Activated naive CD4-positive, alpha-beta T cell treated with anti-CD3 and anti-CD28 coated beads for 36 hours (primary cell): Measurements from ENCODE around the gene NBR1. TPM values are rescaled to one million over a fixed set of nuclear protein-coding genes. Genes with fewer than 3 reads are reported as not detected.
"Not testable (repeated sequence)": the region's sequence is repeated elsewhere in the genome, so short reads cannot be mapped to it uniquely, and the experiment has no call there.

Experiments
- CTCF ChIA-PET: fragments of 350-600 bp; sonication (Branson Sonifier 250); formaldehyde crosslinking; loops from one replicate; lab custom pipeline; 2021; ENCODE audit warnings: antibody characterized with exemption; lab: Charles Lee
- DNase-seq: peaks from one replicate; pipeline ENCODE4 v3.0.0-alpha.2; 2020
- H3K27ac Mint-ChIP-seq: one replicate; pipeline ENCODE4 v1.8.0; 2021; ENCODE audit warnings: mild to moderate bottlenecking, mixed read lengths
- H3K27me3 Mint-ChIP-seq: one replicate; pipeline ENCODE4 v1.8.0; 2021; ENCODE audit warnings: low read depth, mixed read lengths
- H3K36me3 Mint-ChIP-seq: one replicate; pipeline ENCODE4 v1.8.0; 2021; ENCODE audit warnings: low read depth, mixed read lengths
- H3K4me1 Mint-ChIP-seq: one replicate; pipeline ENCODE4 v1.8.0; 2021; ENCODE audit warnings: low read depth, mixed read lengths
- H3K4me3 Mint-ChIP-seq: one replicate; pipeline ENCODE4 v1.8.0; 2021; ENCODE audit warnings: mild to moderate bottlenecking, moderate library complexity, mixed read lengths
- H3K9me3 Mint-ChIP-seq: one replicate; pipeline ENCODE4 v1.8.0; 2021; ENCODE audit warnings: mixed read lengths
- intact Hi-C: fragments of 100-400 bp; cut with micrococcal nuclease; formaldehyde crosslinking; loops from one replicate; pipeline ENCODE4 v1.15.1; 2023
- total RNA-seq, 2 experiments: library from RNA; stranded (reverse); gene quantifications; one replicate each; pipeline ENCODE4 v1.2.3, GENCODE V29; 2021

The NBR1 gene
- total RNA-seq, 2 experiments from 2014 or later = 62.1 to 66.8 TPM

- intact Hi-C loops, CTCF ChIA-PET, H3K4me3 Mint-ChIP-seq, H3K9me3 Mint-ChIP-seq, H3K4me1 Mint-ChIP-seq, H3K27ac Mint-ChIP-seq, DNase-seq, H3K27me3 Mint-ChIP-seq: not testable (repeated sequence)
- peaks cover 17% of the 10 kb centered on the region for H3K36me3 Mint-ChIP-seq
Measured at GRCh38 chr17:43138531-43138930, 32.5 kb upstream of the NBR1 start.

GRCh38 chr17:43140396-43141332 lies 30.4 kb upstream of the NBR1 start:
- no peak overlapping the region for H3K27ac Mint-ChIP-seq

GRCh38 chr17:43142153-43142552 lies 28.9 kb upstream of the NBR1 start:
- no peaks in the 10 kb centered on the region for H3K4me1 Mint-ChIP-seq
- DNase-seq = no peak
- no peaks in the 10 kb centered on the region for H3K9me3 Mint-ChIP-seq
- intact Hi-C loops = no loop called here
- no peak overlapping the region for H3K27ac Mint-ChIP-seq
- no peak overlapping the region for H3K4me3 Mint-ChIP-seq
- CTCF ChIA-PET = no interaction called here
- H3K36me3 Mint-ChIP-seq = peaks cover 4% of the 10 kb centered on the region
- H3K27me3 Mint-ChIP-seq = no peaks in the 10 kb centered on the region

More at GRCh38 chr17:43140396-43141332, 30.4 kb upstream of the NBR1 start:
- intact Hi-C loops = no loop called here
- H3K36me3 Mint-ChIP-seq = peaks cover 6% of the 10 kb centered on the region
- no peaks in the 10 kb centered on the region for H3K9me3 Mint-ChIP-seq
- CTCF ChIA-PET = interaction anchor here (0.6 kb wide), 1 partner anchor 35 kb away, joined by 3 read pairs; no protein-coding TSS in a partner anchor
- H3K4me1 Mint-ChIP-seq = no peaks in the 10 kb centered on the region
- H3K27me3 Mint-ChIP-seq = no peaks in the 10 kb centered on the region
- no peak overlapping the region for H3K4me3 Mint-ChIP-seq
- DNase-seq = no peak

GRCh38 chr17:43143201-43143600 lies 27.8 kb upstream of the NBR1 start:
- no peak for DNase-seq
- Mint-ChIP-seq H3K9me3 (no peaks in the 10 kb centered on the region), H3K27me3 (no peaks in the 10 kb centered on the region), H3K4me1 (no peaks in the 10 kb centered on the region), H3K4me3 (no peak overlapping the region), H3K27ac (no peak overlapping the region), H3K36me3 (peaks cover 5% of the 10 kb centered on the region)
- intact Hi-C loops = no loop called here
- CTCF ChIA-PET = no interaction called here

- no peak for DNase-seq
- H3K27ac Mint-ChIP-seq = no peak overlapping the region
- CTCF ChIA-PET = no interaction called here
- no peak overlapping the region for H3K4me3 Mint-ChIP-seq
- no peaks in the 10 kb centered on the region for H3K9me3 Mint-ChIP-seq
- intact Hi-C loops = no loop called here
- no peaks in the 10 kb centered on the region for H3K4me1 Mint-ChIP-seq
- peaks cover 8% of the 10 kb centered on the region for H3K36me3 Mint-ChIP-seq
- H3K27me3 Mint-ChIP-seq = no peaks in the 10 kb centered on the region
Measured at GRCh38 chr17:43146649-43147048, 24.4 kb upstream of the NBR1 start.

- Mint-ChIP-seq H3K27ac (no peak overlapping the region), H3K27me3 (no peaks in the 10 kb centered on the region), H3K4me3 (no peak overlapping the region), H3K9me3 (peaks cover 4% of the 10 kb centered on the region), H3K36me3 (peaks cover 14% of the 10 kb centered on the region), H3K4me1 (no peaks in the 10 kb centered on the region)
- CTCF ChIA-PET = interaction anchor here (0.6 kb wide), 1 partner anchor 92 kb away, joined by 3 read pairs; no protein-coding TSS in a partner anchor
- intact Hi-C loops = no loop called here
- DNase-seq = no peak
Measured at GRCh38 chr17:43151880-43152456, 19.0 kb upstream of the NBR1 start.

GRCh38 chr17:43153197-43153835 lies 17.7 kb upstream of the NBR1 start:
- CTCF ChIA-PET = not testable (repeated sequence)

GRCh38 chr17:43155666-43156065 lies 15.3 kb upstream of the NBR1 start:
- no peak overlapping the region for H3K27ac Mint-ChIP-seq
- H3K4me3 Mint-ChIP-seq = no peak overlapping the region
- CTCF ChIA-PET = interaction anchor here (0.6 kb wide), 1 partner anchor 56 kb away, joined by 3 read pairs; the partner anchor contains the start of gene TMEM106A
- H3K36me3 Mint-ChIP-seq = peaks cover 10% of the 10 kb centered on the region
- no peaks in the 10 kb centered on the region for H3K4me1 Mint-ChIP-seq
- H3K9me3 Mint-ChIP-seq = peaks cover 4% of the 10 kb centered on the region
- no peaks in the 10 kb centered on the region for H3K27me3 Mint-ChIP-seq
- intact Hi-C loops = no loop called here
- no peak for DNase-seq

More at GRCh38 chr17:43153197-43153835, 17.7 kb upstream of the NBR1 start:
- intact Hi-C loops, H3K4me1 Mint-ChIP-seq, DNase-seq, H3K27me3 Mint-ChIP-seq, H3K9me3 Mint-ChIP-seq, H3K27ac Mint-ChIP-seq, H3K4me3 Mint-ChIP-seq: not testable (repeated sequence)
- peaks cover 13% of the 10 kb centered on the region for H3K36me3 Mint-ChIP-seq

GRCh38 chr17:43159232-43159631 lies 11.8 kb upstream of the NBR1 start:
- H3K27ac Mint-ChIP-seq, H3K4me3 Mint-ChIP-seq, H3K9me3 Mint-ChIP-seq, H3K27me3 Mint-ChIP-seq, intact Hi-C loops, CTCF ChIA-PET, H3K36me3 Mint-ChIP-seq, DNase-seq, H3K4me1 Mint-ChIP-seq: not testable (repeated sequence)

- H3K9me3 Mint-ChIP-seq, H3K27ac Mint-ChIP-seq, H3K4me1 Mint-ChIP-seq, H3K36me3 Mint-ChIP-seq, DNase-seq, CTCF ChIA-PET, H3K4me3 Mint-ChIP-seq, intact Hi-C loops, H3K27me3 Mint-ChIP-seq: not testable (repeated sequence)
Measured at GRCh38 chr17:43159957-43160356, 11.1 kb upstream of the NBR1 start.

GRCh38 chr17:43165971-43166370 lies 5.0 kb upstream of the NBR1 start:
- H3K27me3 Mint-ChIP-seq, DNase-seq, H3K36me3 Mint-ChIP-seq, H3K27ac Mint-ChIP-seq, intact Hi-C loops, H3K4me3 Mint-ChIP-seq, H3K9me3 Mint-ChIP-seq, CTCF ChIA-PET, H3K4me1 Mint-ChIP-seq: not testable (repeated sequence)

GRCh38 chr17:43169561-43170139 lies 1.4 kb upstream of the NBR1 start:
- Mint-ChIP-seq H3K27me3 (no peaks in the 10 kb centered on the region), H3K4me3 (no peak overlapping the region), H3K9me3 (no peaks in the 10 kb centered on the region), H3K27ac (no peak overlapping the region), H3K4me1 (peaks cover 26% of the 10 kb centered on the region), H3K36me3 (peaks cover 4% of the 10 kb centered on the region)
- intact Hi-C loops = loop anchor here (1.0 to 5.0 kb wide), 10 partner anchors 42 to 1252 kb away; partner anchors contain the start of genes ACLY, BRCA1, PTGES3L and RPL27
- no peak for DNase-seq
- CTCF ChIA-PET = no interaction called here
